Activated naive CD4-positive, alpha-beta T cell treated with anti-CD3 and anti-CD28 coated beads, Interleukin-2, amount 10 ng/mL, durations not matched to agents 7 days and 5 days (primary cell): ENCODE results near the gene TSSC4.

Source experiments
- CTCF ChIA-PET: fragments of 350-600 bp; sonication (Branson Sonifier 250); formaldehyde crosslinking; loops from one replicate; lab custom pipeline; 2021; ENCODE audit warnings: antibody characterized with exemption; lab: Charles Lee
- DNase-seq: peaks from one replicate; pipeline ENCODE4 v3.0.0-alpha.2; 2020
- H3K27ac Mint-ChIP-seq: one replicate; pipeline ENCODE4 v1.8.0; 2021; ENCODE audit warnings: mild to moderate bottlenecking, moderate library complexity, mixed read lengths
- H3K27me3 Mint-ChIP-seq: one replicate; pipeline ENCODE4 v1.8.0; 2021; ENCODE audit warnings: mild to moderate bottlenecking, mixed read lengths
- H3K36me3 Mint-ChIP-seq: one replicate; pipeline ENCODE4 v1.8.0; 2021; ENCODE audit warnings: mixed read lengths
- H3K4me1 Mint-ChIP-seq: one replicate; pipeline ENCODE4 v1.8.0; 2021; ENCODE audit warnings: mixed read lengths
- H3K4me3 Mint-ChIP-seq: one replicate; pipeline ENCODE4 v1.8.0; 2021; ENCODE audit warnings: mild to moderate bottlenecking, moderate library complexity, mixed read lengths
- H3K9me3 Mint-ChIP-seq: one replicate; pipeline ENCODE4 v1.8.0; 2021; ENCODE audit warnings: mixed read lengths

Gene TSSC4

GRCh38 chr11:2408671-2409070 lies 8.1 kb downstream of the TSSC4 start:
- no peaks in the 10 kb centered on the region for H3K27me3 Mint-ChIP-seq
- no peak overlapping the region for H3K27ac Mint-ChIP-seq
- H3K9me3 Mint-ChIP-seq = no peaks in the 10 kb centered on the region
- no peak for DNase-seq
- H3K4me1 Mint-ChIP-seq = no peaks in the 10 kb centered on the region
- no peak overlapping the region for H3K4me3 Mint-ChIP-seq
- CTCF ChIA-PET = interaction anchor here (0.9 to 1.5 kb wide), 4 partner anchors 10 to 104 kb away, joined by 3 to 6 read pairs (median 3); no protein-coding TSS in a partner anchor
- no peaks in the 10 kb centered on the region for H3K36me3 Mint-ChIP-seq

- no peak overlapping the region for H3K27ac Mint-ChIP-seq
- no peaks in the 10 kb centered on the region for H3K27me3 Mint-ChIP-seq
- no peak overlapping the region for H3K4me3 Mint-ChIP-seq
- no peaks in the 10 kb centered on the region for H3K4me1 Mint-ChIP-seq
- H3K36me3 Mint-ChIP-seq = no peaks in the 10 kb centered on the region
- CTCF ChIA-PET = interaction anchor here (0.6 to 1.5 kb wide), 5 partner anchors 10 to 105 kb away, joined by 3 to 6 read pairs (median 3); no protein-coding TSS in a partner anchor
- DNase-seq = no peak
- no peaks in the 10 kb centered on the region for H3K9me3 Mint-ChIP-seq
Measured at GRCh38 chr11:2409126-2409525, 8.6 kb downstream of the TSSC4 start.

GRCh38 chr11:2409611-2410468 lies 9.3 kb downstream of the TSSC4 start:
- no peak for DNase-seq
- Mint-ChIP-seq H3K27ac (no peak overlapping the region), H3K27me3 (no peaks in the 10 kb centered on the region), H3K4me1 (no peaks in the 10 kb centered on the region), H3K9me3 (no peaks in the 10 kb centered on the region), H3K36me3 (no peaks in the 10 kb centered on the region), H3K4me3 (no peak overlapping the region)
- CTCF ChIA-PET = interaction anchor here (0.6 to 1.5 kb wide), 3 partner anchors 9 to 105 kb away, joined by 3 to 6 read pairs (median 4); no protein-coding TSS in a partner anchor

GRCh38 chr11:2410616-2411015 lies 10.1 kb downstream of the TSSC4 start:
- CTCF ChIA-PET = no interaction called here

GRCh38 chr11:2411446-2412305 lies 11.1 kb downstream of the TSSC4 start:
- no peaks in the 10 kb centered on the region for H3K9me3 Mint-ChIP-seq
- H3K4me3 Mint-ChIP-seq = no peak overlapping the region
- no peak for DNase-seq
- H3K36me3 Mint-ChIP-seq = no peaks in the 10 kb centered on the region
- H3K4me1 Mint-ChIP-seq = no peaks in the 10 kb centered on the region
- H3K27me3 Mint-ChIP-seq = no peaks in the 10 kb centered on the region
- CTCF ChIA-PET = interaction anchor here (1.7 to 2.5 kb wide), 2 partner anchors 9 to 106 kb away, joined by 5 to 10 read pairs; no protein-coding TSS in a partner anchor
- peak overlapping the region; percentile 47 for H3K27ac Mint-ChIP-seq

More at GRCh38 chr11:2410616-2411015, 10.1 kb downstream of the TSSC4 start:
- H3K36me3 Mint-ChIP-seq = no peaks in the 10 kb centered on the region
- no peaks in the 10 kb centered on the region for H3K9me3 Mint-ChIP-seq
- no peak overlapping the region for H3K27ac Mint-ChIP-seq
- no peak for DNase-seq
- H3K4me1 Mint-ChIP-seq = no peaks in the 10 kb centered on the region
- no peaks in the 10 kb centered on the region for H3K27me3 Mint-ChIP-seq
- H3K4me3 Mint-ChIP-seq = no peak overlapping the region

GRCh38 chr11:2412323-2412722 lies 11.8 kb downstream of the TSSC4 start:
- Mint-ChIP-seq H3K9me3 (no peaks in the 10 kb centered on the region), H3K36me3 (no peaks in the 10 kb centered on the region)

GRCh38 chr11:2413742-2414579 lies 13.4 kb downstream of the TSSC4 start:
- Mint-ChIP-seq H3K9me3 (no peaks in the 10 kb centered on the region), H3K27ac (no peak overlapping the region), H3K4me3 (no peak overlapping the region), H3K4me1 (no peaks in the 10 kb centered on the region), H3K27me3 (no peaks in the 10 kb centered on the region), H3K36me3 (no peaks in the 10 kb centered on the region)
- DNase-seq = no peak
- CTCF ChIA-PET = interaction anchor here (2.5 kb wide), 1 partner anchor 109 kb away, joined by 10 read pairs; no protein-coding TSS in a partner anchor

More at GRCh38 chr11:2412323-2412722, 11.8 kb downstream of the TSSC4 start:
- Mint-ChIP-seq H3K27ac (no peak overlapping the region), H3K4me1 (no peaks in the 10 kb centered on the region), H3K4me3 (no peak overlapping the region), H3K27me3 (no peaks in the 10 kb centered on the region)
- CTCF ChIA-PET = interaction anchor here (1.7 to 2.5 kb wide), 2 partner anchors 8 to 107 kb away, joined by 5 to 10 read pairs; no protein-coding TSS in a partner anchor
- no peak for DNase-seq

- no peaks in the 10 kb centered on the region for H3K36me3 Mint-ChIP-seq
Measured at GRCh38 chr11:2414616-2415015, 14.1 kb downstream of the TSSC4 start.

GRCh38 chr11:2415171-2415570 lies 14.6 kb downstream of the TSSC4 start:
- CTCF ChIA-PET = no interaction called here
- no peak overlapping the region for H3K27ac Mint-ChIP-seq
- peaks cover 3% of the 10 kb centered on the region for H3K4me1 Mint-ChIP-seq
- no peak overlapping the region for H3K4me3 Mint-ChIP-seq
- H3K36me3 Mint-ChIP-seq = no peaks in the 10 kb centered on the region
- no peaks in the 10 kb centered on the region for H3K27me3 Mint-ChIP-seq
- DNase-seq = no peak
- H3K9me3 Mint-ChIP-seq = no peaks in the 10 kb centered on the region

More at GRCh38 chr11:2414616-2415015, 14.1 kb downstream of the TSSC4 start:
- CTCF ChIA-PET = no interaction called here
- H3K27me3 Mint-ChIP-seq = no peaks in the 10 kb centered on the region
- H3K27ac Mint-ChIP-seq = no peak overlapping the region
- H3K4me1 Mint-ChIP-seq = peaks cover under 1% of the 10 kb centered on the region
- no peaks in the 10 kb centered on the region for H3K9me3 Mint-ChIP-seq
- no peak for DNase-seq
- no peak overlapping the region for H3K4me3 Mint-ChIP-seq

GRCh38 chr11:2415601-2416380 lies 15.2 kb downstream of the TSSC4 start:
- H3K4me3 Mint-ChIP-seq = no peak overlapping the region
- DNase-seq = no peak
- CTCF ChIA-PET = no interaction called here
- H3K9me3 Mint-ChIP-seq = no peaks in the 10 kb centered on the region
- H3K36me3 Mint-ChIP-seq = no peaks in the 10 kb centered on the region
- H3K27me3 Mint-ChIP-seq = no peaks in the 10 kb centered on the region
- H3K4me1 Mint-ChIP-seq = peaks cover 3% of the 10 kb centered on the region
- H3K27ac Mint-ChIP-seq = no peak overlapping the region

- Mint-ChIP-seq H3K36me3 (no peaks in the 10 kb centered on the region), H3K4me3 (no peak overlapping the region), H3K27me3 (no peaks in the 10 kb centered on the region), H3K4me1 (peaks cover 3% of the 10 kb centered on the region), H3K27ac (no peak overlapping the region), H3K9me3 (no peaks in the 10 kb centered on the region)
- no peak for DNase-seq
- CTCF ChIA-PET = interaction anchor here (7.4 kb wide), 1 partner anchor 113 kb away, joined by 279 read pairs; the partner anchor contains the start of genes C11orf21 and TSPAN32
Measured at GRCh38 chr11:2416765-2417164, 16.2 kb downstream of the TSSC4 start.

- no peak for DNase-seq
- CTCF ChIA-PET = interaction anchor here (0.9 to 7.4 kb wide), 7 partner anchors 10 to 232 kb away, joined by 3 to 279 read pairs (median 7); partner anchors contain the start of genes C11orf21 and TSPAN32
- Mint-ChIP-seq H3K36me3 (no peaks in the 10 kb centered on the region), H3K27ac (no peak overlapping the region), H3K9me3 (no peaks in the 10 kb centered on the region), H3K4me3 (no peak overlapping the region), H3K4me1 (peaks cover 3% of the 10 kb centered on the region), H3K27me3 (no peaks in the 10 kb centered on the region)
Measured at GRCh38 chr11:2417856-2418692, 17.5 kb downstream of the TSSC4 start.
